ENCODE data around the gene VAPA.

The VAPA gene

DNA sequence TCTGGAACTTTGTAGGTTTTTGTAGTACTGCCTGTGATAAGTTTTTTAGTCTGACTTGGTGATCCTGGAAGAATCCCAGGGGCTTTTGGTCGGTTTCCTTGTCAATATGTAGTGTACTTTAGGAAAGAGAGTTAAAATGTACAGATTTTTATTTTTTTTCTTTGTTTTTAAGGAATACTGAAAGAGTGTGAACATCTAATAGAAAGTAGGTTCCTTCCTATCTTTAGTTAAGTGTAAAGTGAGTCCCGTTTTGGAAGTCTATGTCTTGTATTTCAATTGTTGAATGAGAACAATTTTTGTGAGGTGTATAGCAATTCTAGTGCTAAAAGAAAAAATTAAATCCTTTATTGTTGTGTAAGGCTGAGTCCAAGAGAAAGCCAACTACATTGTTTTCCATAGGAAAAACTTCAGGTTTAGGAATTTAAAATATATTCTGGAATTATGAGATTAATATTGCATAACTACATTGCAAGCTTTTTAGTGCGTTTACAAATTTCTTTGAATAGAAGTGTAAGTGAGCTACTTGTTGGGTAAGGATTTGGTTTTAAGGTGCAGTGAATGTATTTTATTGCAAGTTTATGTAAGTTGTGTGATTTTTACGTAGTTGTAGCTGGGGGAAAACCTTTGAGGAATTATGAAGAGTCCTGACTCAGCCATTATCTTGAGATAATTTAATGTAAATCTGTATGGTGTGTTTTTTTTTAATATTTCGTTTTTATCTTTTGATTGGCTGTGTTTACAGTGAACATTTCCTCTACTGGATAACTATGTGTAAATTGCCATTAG is 1.7 kb downstream of the VAPA start:
- no peak for DNase-seq

DNA sequence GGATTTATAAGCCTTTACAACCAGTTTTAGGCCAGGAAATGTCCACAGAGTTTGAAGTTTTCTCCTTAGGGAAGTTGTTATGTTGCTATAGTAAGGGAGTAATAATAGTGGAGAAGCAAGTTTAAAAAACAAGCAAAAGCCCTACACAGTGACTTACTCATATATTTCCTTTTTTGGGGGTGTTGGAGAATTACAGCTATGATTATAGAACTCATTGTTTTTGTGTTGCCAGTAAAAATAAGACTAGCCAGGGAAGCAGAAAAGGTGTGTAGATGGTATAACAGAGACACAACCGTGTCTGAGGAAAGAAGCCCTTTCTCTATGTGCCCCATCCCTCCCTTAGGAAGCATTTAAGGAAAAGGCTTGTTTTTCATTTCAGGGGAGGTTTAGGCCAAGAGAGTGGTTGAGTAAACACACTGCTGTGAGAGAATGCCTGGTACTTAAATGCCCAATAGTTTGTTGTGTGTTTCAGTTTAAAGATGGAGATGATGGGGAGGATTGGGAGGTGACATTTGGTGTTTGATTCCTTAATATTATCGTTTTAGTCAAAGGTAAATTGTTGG is 2.3 kb downstream of the VAPA start:
- DNase-seq, result no peak

DNA sequence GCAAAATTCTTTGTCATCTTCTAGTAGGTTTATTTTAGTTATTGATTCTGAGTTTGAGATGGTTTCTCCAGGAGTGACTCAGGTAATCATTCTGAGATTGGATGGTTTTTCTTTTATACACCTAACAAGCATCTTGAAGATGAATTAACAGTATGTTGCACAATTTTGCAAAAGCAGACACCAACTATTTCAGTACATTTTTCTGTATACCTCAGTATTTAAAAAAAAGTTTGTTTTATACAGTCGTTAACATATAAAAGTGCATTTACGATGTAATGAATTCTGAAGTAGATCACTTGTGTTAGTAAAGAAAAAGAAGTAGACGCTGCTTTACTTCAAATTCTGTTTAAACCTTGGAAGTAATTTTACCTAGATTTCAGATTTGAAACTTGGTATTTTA is 3.0 kb downstream of the VAPA start:
- DNase-seq, result no peak

DNA sequence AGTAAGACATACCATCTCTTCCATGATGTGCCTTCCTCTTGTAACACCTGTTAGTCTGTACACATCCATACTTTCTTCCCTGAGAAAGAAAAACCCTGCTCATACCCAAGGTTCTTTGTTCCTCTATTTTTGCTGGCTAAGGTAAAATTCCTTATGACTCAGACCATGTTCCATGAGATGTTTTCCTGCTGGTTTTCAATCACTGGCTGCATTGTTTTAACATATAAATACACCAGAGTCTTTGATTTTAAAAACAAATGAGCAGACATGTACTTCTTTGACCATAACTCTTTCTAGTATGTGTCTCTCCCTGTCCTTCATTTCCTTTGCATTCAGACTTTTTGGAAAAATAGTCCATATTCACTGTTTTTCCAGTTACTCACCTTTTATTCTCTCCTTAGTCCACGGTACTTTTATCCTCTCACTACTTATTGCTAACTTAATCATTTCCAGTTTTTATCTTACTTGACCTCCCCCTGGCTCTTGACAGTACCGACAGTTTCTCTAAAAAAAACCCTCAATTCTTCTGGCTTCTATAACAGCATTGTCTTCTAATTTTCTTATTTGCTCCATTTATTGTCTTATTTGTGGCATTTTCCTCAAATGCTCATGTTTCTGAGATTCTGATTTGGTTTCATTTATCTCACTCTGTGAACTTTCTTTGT is 4.3 kb downstream of the VAPA start:
- no peak for DNase-seq

DNA sequence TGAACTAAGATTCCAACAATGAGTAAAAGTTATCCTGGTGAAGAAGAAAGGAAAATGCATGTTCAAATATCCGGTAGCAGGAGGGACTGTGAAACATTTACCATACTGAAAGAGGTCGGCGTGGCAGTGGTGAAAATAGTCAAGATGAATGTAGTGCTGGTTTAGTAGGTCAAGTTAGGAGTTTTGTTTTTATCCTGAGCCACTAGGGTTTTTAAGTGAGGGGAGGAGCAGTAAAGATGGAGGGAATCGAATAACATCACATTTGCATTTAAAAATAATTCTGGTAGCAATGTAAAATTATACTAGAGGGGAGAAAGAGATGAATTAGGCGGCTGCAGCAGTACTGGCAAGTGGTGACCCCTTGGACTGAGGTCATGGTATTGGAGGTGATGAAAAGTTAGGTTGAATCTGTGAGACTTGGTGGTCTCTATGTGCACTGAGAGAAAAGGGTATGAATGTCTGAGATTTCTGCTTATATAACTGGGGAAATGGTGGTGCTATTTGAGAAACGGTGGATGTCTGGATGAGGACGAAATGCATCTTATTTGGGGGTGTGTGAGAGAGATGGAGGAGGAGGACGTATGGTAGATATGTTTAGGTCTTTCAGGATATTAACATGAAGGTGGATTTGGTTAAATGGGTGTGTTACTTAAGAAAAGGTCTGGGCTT is 5.9 kb downstream of the VAPA start:
- DNase-seq, result no peak

DNA sequence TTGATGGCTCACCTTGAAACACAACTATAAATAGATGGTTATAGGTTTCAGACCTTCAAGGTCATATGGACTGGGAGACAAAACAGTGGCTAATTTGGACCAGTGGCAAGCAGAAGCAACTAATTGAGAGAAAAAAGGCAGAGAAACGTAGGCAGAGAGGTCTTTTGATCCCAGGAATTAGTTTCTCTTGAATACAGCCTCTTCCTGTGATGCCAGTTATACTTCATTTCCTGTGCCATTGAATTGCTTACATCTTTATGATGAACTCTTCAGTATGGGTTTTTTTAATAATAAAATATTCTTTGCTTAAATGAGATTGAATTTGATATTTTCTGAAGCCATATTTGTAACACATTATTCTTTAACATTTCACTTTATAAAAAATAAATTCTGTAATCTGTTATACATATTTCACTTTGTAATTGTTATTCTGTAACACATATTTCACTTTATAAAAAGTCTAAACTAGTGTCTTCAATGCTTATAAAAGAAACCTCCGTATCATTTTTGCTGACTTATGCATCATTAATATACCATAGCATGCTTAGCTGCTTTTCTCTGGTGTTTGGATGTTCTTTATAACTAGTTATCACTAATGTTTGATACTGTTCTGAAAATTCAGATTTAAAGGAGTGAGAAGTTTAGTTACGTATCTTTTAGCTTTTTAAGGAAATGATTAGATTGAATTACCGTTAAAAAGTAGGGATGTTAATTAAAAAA is 8.9 kb downstream of the VAPA start:
- no peak for DNase-seq

DNA sequence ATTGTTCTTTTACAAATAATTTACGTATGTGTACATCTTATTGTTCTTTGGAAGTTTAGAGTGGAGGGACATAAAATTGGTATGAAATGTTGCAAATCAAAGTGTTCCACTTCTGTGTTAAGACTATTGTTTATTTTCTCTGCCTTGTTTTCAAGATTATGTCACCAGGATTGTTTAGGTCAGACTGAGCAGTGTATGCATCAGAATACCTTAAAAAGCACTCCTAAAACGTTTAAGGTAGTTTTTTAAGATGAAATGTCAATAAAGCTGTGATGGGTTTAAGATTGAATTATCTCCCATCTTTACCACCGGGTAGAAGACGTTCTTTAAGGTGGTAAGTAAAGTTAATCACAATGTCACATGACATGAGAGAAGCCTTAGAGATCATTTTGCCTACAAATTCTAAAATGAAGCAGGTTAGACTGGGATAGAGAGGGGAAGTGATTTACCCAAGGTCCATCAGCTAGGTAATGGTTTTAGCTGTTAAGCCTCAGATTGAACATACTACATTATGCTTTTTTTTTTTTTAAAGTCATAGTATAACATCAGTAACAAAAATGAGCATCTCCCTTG is 10.6 kb downstream of the VAPA start:
- DNase-seq, result no peak

DNA sequence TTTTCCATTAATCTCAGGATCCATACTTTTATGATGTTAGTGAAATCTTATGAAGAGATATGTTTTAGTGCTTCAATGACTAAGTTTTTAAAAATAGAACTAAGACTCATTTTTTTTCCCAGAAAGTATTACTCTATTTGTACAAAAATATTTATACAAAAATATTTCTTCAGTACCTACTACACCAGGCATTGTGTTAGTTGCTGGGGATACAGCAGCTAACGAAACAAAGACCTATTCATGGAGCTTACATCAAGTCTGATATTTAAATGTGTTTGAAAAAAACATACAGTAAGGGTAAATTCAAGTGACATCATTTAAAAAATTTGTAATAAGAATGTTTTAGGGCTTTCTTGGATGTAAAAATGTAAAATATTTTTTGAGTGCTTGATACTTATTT is 11.6 kb downstream of the VAPA start:
- no peak for DNase-seq

DNA sequence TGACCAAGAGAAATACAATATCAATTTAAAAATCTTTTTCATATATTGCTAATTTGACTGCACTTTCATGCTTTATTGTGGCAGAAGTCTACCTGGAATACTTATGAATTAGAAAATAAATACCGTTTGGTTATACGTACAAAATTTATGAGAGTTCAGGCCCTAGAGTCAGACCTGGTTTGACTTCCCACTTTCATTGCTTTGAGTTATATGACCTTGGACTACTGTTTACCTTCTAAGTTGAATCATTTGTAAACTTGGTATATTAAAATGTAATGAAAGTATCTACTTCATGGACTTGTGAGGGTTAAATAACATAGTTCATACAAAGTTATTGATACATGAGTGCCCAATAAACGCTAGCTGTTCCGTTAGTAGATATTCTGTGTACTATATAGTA is 12.0 kb downstream of the VAPA start:
- no peak for DNase-seq

DNA sequence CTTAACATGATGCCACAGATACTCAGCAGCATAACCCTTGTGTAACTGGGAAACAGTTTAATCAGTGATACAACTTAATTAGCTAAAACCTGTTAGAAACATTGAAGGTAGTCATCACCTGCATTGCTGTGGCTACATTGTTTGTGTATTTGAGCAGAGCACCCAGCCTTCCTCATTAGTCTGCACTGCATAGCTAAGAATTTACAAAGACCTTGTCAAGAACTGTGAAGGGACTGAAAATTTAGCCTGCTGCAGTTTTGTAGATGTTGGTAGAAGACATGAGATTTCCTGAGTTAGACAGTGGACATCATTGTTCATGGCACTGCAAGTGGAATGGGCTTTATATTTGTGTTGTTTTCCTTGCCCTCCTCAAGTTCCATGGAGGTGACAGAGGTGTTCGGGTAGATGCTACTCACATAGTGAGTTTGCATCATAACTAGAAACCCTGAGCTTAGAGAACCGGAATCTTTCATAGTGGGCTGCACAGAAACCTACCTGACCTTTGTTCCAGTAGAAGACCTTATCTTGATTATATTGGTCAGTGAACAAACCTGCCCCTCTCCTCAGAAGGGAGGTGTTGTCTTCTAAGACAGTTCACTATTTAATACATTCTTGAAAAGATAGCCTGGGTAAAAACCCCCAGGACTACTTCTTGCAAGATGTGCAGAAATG is 12.5 kb downstream of the VAPA start:
- no peak for DNase-seq

DNA sequence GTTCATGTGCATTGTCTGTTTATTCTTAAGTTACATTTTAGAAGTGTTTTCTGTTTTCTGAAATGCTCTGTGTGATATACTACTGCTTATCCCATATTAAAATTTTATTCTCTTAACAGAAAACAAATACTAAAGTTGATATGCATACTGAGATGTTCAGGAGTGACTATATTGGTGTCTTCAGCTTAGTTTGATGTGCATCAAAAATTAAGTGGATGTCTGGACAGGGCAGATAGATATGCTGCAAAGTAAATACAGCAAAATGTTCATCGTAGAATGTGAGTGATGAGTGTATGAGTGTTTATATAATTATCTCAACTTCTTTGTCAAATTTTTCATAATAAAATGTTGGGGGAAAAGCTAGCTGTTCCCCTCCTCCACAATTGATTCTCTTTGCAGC is 13.2 kb downstream of the VAPA start:
- no peak for DNase-seq

DNA sequence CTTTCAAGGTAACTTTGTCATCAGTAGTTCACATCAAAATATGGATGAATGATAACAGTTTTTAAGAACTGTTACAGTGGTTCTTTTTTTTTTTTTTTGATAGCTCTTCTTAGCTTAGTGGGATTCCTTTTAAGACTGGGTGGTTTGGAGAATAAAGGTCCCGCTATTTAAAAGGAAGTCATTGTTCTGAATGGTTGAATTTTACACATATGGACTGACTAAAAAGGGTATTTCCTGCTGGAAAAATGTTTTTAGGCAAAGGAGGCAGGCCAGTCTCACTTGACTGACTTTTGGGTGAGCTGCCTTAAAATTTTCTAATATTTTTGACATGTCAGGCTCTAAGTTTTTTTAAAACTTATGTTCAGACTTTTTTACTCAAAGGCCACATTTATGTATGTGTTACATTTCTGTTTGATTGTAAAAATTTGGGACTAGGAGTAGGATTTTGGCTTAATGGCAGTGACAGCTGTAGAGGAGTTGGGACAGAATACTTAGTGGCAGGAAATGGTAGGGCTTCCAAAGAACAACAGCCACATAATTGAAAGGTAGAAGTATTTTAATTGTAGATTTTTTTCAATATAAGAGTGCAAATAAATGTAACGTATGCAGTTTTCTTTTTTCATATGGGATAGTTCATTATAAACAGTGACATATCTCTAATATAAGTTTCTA is 13.7 kb downstream of the VAPA start:
- no peak for DNase-seq

DNA sequence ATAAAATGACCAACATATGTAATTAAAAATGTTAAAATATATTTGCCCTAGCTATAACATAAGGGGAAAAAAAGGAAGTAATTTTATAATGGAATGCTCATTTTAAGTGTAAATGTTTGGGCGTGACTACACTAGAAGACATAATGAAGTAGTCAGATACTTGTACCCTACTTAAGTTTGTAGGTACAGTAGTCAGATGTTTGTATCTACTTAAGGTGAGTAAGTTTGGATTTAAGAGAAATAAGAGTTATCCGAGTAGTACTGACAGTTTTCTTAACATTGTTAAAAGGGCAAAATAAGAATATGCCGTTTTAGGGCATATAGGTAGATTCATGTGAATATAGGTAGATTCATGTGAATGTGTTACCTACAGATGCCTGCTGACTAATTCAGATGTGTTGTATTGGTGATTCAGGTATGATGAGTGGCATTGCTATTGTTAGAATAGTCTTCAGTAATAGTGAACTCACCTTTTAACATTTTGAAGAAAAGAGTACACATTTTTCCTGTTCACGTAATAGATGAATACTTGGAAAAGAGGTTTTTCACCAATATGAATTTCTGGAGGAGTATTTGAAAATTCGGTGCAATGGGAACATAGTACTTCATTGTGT is 14.9 kb downstream of the VAPA start:
- no peak for DNase-seq

DNA sequence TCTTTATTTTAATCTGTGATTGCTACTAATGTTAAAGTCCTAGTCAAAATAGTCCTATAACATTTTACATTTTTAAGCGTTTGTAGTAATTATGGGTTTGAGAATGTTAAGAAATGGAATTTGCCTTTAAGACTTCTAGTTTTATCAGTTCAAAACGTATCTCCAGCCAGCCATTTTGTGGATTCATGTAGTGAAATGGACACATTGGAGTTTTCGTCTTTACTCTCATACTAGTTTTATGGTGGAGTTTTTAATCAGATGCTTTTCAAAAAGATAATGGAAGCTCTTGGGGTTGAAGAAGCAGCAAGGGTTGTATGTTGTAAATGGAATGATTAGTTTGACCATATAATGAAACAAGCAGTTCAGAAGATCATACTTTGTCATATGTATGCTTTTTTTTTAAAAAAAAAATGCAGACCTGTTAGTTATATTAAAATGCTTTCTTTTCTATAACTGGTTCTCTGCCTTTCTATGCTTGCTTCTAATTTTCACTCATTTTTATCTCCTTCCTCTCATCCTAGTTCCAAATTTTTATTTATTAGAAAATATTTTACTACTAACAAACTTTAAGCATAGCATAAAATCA is 16.6 kb downstream of the VAPA start:
- DNase-seq, result no peak

DNA sequence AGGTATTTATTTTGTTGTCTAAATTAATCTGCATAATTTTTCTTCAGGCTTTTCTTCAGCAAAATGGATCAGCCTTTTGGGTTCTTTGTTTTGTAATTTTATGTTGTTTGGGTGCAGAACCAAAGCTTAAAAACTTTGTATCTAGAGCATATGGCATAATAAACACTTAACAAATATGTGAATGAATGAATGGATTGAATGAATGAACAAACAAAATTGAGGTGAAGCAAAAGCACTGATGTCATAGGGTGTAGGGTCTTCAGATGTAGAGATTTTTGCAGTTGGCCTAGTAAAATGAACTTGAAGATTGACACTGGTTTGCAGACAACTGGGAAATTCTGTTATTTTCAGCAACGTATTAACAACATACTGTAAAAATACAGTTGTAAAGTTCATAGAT is 17.3 kb downstream of the VAPA start:
- DNase-seq, result no peak

DNA sequence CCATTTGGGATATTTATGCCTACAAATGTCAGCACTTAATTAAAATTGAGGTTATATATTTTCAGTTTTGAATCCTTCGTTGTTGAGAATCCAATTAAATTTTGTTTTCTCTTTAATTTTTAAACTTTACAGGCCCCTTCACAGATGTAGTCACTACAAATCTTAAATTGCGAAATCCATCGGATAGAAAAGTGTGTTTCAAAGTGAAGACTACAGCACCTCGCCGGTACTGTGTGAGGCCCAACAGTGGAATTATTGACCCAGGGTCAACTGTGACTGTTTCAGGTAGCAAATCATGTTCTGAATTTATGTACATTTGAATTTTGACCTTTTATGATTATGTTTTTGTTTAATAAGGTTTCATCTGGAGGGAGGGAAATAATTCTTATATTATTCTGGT is 17.9 kb downstream of the VAPA start:
- no peak for DNase-seq

DNA sequence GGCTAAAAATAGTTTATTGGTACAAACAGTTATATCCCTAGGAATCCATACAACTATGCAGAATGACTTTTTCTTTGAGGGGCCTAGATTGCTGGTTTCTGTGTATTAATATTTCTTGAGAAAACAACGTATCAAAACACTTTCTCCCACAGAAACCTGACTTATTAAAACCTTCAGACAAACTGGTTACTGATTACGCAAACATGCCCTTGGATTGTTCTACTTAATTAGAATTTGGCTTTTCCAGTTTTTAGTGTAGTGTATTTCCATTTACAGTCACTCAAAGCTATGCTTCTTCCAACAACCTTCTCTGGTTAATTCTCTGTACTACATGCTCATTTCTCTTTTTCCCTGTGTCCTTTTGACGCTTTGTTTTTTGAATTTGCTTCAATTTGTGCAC is 20.0 kb downstream of the VAPA start:
- DNase-seq, result no peak

DNA sequence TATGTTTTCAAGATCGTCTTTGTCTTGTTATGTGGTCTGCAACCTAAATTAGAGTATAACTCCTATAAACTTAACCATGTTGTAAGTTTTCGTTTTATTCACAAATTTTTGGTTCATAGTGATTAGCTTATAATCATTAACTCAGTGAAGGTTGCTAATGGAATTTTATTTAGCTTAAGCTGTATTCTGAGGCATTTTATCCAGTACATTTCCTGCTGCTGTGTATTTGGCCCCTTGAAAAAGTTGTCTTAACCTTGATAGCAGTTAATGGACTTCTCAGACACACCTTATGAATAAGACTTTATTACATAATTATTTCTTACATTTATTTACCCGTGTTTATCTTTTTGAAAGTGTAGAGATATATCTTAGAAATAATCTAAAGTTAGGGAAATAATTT is 20.5 kb downstream of the VAPA start:
- no peak for DNase-seq

DNA sequence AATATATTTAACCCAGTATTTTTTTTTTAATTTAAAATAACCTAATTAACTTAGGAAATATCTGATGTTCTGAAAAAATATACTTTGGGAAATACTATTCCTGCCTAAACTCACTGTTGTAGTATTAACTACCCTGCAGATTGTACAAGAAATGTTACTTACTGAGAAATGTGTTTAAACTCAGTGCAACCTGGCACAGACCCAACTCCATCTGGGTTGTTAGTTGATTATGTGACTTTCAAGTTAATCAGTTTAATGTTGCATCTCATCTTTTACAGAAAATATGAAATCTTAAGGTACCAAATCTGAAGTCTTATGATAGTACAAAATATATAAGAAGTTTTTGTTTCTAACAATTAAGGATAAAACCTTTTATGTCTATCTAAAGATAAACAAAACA is 27.3 kb downstream of the VAPA start:
- DNase-seq, result no peak

DNA sequence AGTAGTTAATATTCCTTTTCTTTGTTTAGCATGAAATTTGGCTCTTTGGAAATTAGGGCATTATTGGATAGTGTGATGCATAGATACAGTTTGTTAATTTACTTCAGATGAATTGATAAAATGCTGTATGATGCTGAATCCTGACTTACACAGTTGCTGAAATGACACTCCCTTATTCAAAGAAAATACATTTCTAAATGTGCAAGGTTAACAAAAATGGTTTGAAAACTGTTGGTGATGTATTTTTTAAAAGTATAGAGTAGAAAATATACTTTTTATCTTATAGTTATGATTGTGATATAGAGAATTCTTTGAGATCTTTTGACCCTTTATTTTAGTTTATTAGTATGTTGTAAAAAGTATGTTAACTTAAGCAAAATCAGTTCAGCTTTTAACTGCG is 27.8 kb downstream of the VAPA start:
- no peak for DNase-seq

DNA sequence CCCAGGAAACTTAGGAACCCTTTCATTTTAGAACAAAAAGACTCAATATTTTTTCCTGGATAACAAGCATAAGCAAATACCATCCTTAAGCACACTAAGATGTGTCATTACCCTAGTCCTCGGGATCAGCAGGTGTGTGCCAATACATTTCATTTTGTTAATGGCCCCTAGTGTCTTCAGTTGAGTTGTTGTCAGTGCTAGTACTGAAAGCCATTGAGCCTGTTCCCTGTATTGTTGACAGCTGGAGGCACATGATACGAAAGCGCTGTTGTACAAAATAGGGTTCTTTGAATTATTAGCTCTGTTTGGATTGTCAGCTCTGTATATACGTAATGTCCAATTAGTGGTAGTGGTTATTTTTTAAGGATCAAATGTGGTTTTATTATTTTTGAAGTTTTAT is 29.5 kb downstream of the VAPA start:
- DNase-seq, result no peak

Measured in activated CD8-positive, alpha-beta memory T cell treated with anti-CD3 and anti-CD28 coated beads, Interleukin-2, amount 50 U/mL, for 48 hours (primary cell).